B cell (primary cell): ENCODE results near the gene LIX1. TPM values are rescaled to one million over a fixed set of nuclear protein-coding genes. Genes with fewer than 3 reads are reported as not detected.

ENCODE experiments used
- ATAC-seq: fragments of 200-7000 bp; cut with Tn5 transposase; one replicate; pipeline ENCODE4 v1.10.0; 2021; ENCODE audit warnings: low read depth, mild to moderate bottlenecking, moderate number of reproducible peaks, moderate library complexity
- CTCF ChIA-PET: fragments of 350-600 bp; sonication (Branson Sonifier 250); formaldehyde crosslinking; loops from one replicate; lab custom pipeline; 2021; ENCODE audit warnings: antibody characterized with exemption, inconsistent platforms; lab: Charles Lee
- POLR2A ChIA-PET: fragments of 350-600 bp; sonication (Branson Sonifier 250); formaldehyde crosslinking; loops from one replicate; lab custom pipeline; 2021; ENCODE audit warnings: antibody characterized with exemption; lab: Charles Lee
- DNase-seq: peaks from one replicate; pipeline ENCODE4 v3.0.0; 2013
- H2AFZ ChIP-seq: 2 replicates; pipeline ENCODE4 v1.6.1; 2012; ENCODE audit warnings: mild to moderate bottlenecking, low read depth, low read length; ENCODE audit not compliant: insufficient read depth, poor library complexity, severe bottlenecking
- H3K27ac ChIP-seq, 2 donors: 1 replicate in 1 of 2; 2 replicates in 1 of 2; pipeline ENCODE4 v1.5.1; 2012 to 2013; ENCODE audit warnings: low read length in 2 of 2, mild to moderate bottlenecking in 2 of 2, moderate library complexity in 1 of 2
- H3K27me3 ChIP-seq, 4 experiments: fragments of 200-600 bp in 1 of 4; sonication (generic) in 1 of 4; replicated peaks in 1 of 4; 1 replicate in 2 of 4; 2 replicates in 2 of 4; pipeline versions ENCODE4 v1.6.1 to v1.7.0; 2013 to 2016; ENCODE audit warnings: low read length in 3 of 4, mild to moderate bottlenecking in 2 of 4, mixed read lengths in 1 of 4, moderate library complexity in 1 of 4; ENCODE audit not compliant: insufficient read depth in 4 of 4, control insufficient read depth in 3 of 4; ENCODE audit errors: control extremely low read depth in 1 of 4
- H3K36me3 ChIP-seq, 2 experiments: replicated peaks in 1 of 2; 1 replicate in 1 of 2; 2 replicates in 1 of 2; pipeline versions ENCODE4 v1.6.1 to v1.7.1; 2013; ENCODE audit warnings: low read length in 1 of 2; ENCODE audit not compliant: insufficient read depth in 2 of 2, control insufficient read depth in 1 of 2; ENCODE audit errors: control extremely low read depth in 1 of 2, extremely low read depth in 1 of 2
- H3K4me1 ChIP-seq, 2 donors: fragments of 200-600 bp in 1 of 2; sonication (generic) in 1 of 2; 1 replicate in 1 of 2; 2 replicates in 1 of 2; pipeline versions ENCODE4 v1.5.1 to v1.6.1; 2013 to 2017; ENCODE audit warnings: low read length in 2 of 2; ENCODE audit not compliant: control insufficient read depth in 2 of 2, insufficient read depth in 2 of 2
- H3K4me2 ChIP-seq: replicated peaks from 2 replicates; pipeline ENCODE3; 2012; ENCODE audit warnings: mild to moderate bottlenecking, low read depth, low read length; ENCODE audit not compliant: poor library complexity, severe bottlenecking
- H3K4me3 ChIP-seq, 5 experiments: fragments of 200-600 bp in 1 of 5; sonication (generic) in 1 of 5; 1 replicate in 3 of 5; 2 replicates in 2 of 5; pipeline versions ENCODE4 v1.5.1 to v1.7.0; 2011 to 2016; ENCODE audit warnings: low read length in 4 of 5, mild to moderate bottlenecking in 4 of 5, low read depth in 2 of 5, control low read depth in 1 of 5, moderate library complexity in 1 of 5; ENCODE audit not compliant: insufficient read depth in 1 of 5; ENCODE audit errors: control extremely low read depth in 1 of 5, extremely low read depth in 1 of 5
- H3K79me2 ChIP-seq: fragments of 200-600 bp; sonication (generic); one replicate; pipeline ENCODE4 v1.6.0; 2016; ENCODE audit warnings: low read length; ENCODE audit not compliant: control insufficient read depth, insufficient read depth
- H3K9ac ChIP-seq: fragments of 200-600 bp; sonication (generic); 2 replicates; pipeline ENCODE4 v1.6.1; 2017; ENCODE audit warnings: mild to moderate bottlenecking, low read length, moderate library complexity
- H3K9me3 ChIP-seq, 3 donors: one replicate each; pipeline versions ENCODE4 v1.6.1 to v1.7.1; 2013; ENCODE audit warnings: low read length in 2 of 3; ENCODE audit not compliant: control insufficient read depth in 2 of 3, insufficient read depth in 1 of 3; ENCODE audit errors: control extremely low read depth in 1 of 3
- H4K20me1 ChIP-seq: 2 replicates; pipeline ENCODE4 v1.6.0; 2012; ENCODE audit warnings: mild to moderate bottlenecking, low read length; ENCODE audit not compliant: insufficient read depth, control insufficient read depth, poor library complexity, severe bottlenecking
- H3K27ac Mint-ChIP-seq: one replicate; pipeline ENCODE4 v1.8.0; 2021; ENCODE audit warnings: mixed read lengths
- H3K27me3 Mint-ChIP-seq: one replicate; pipeline ENCODE4 v1.8.0; 2021; ENCODE audit warnings: mixed read lengths
- H3K4me1 Mint-ChIP-seq: one replicate; pipeline ENCODE4 v1.8.0; 2021; ENCODE audit warnings: mixed read lengths
- H3K4me3 Mint-ChIP-seq: one replicate; pipeline ENCODE4 v1.8.0; 2021; ENCODE audit warnings: mixed read lengths
- H3K9me3 Mint-ChIP-seq: one replicate; pipeline ENCODE4 v1.8.0; 2022; ENCODE audit warnings: mixed read lengths; ENCODE audit not compliant: insufficient read depth
- EZH2 ChIP-seq: IDR thresholded peaks from 2 replicates; pipeline ENCODE4 v1.6.1; 2012; ENCODE audit warnings: borderline replicate concordance, low read depth, mild to moderate bottlenecking, moderate library complexity, low read length; ENCODE audit not compliant: insufficient read depth, poor library complexity, severe bottlenecking
- WGBS: methylation state at CpG from one replicate; pipeline ENCODE4 v1.1.5; 2013; ENCODE audit warnings: missing lambda C conversion rate; ENCODE audit not compliant: insufficient coverage; 5-methylcytosine and 5-hydroxymethylcytosine counted together
- intact Hi-C: fragments of 100-400 bp; cut with micrococcal nuclease; formaldehyde crosslinking; loops from one replicate; pipeline ENCODE4 v1.10.0; 2022
- polyA plus RNA-seq: library from polyadenylated mRNA; depleted of rRNA; stranded (reverse); fragments of >200 nt; gene quantifications from 2 replicates; pipeline ENCODE4 v1.2.3, GENCODE V29; 2012
- total RNA-seq, 2 donors: library from RNA; stranded (reverse); fragments of 120-200 nt in 1 of 2; gene quantifications; 1 replicate in 1 of 2; 2 replicates in 1 of 2; pipeline versions ENCODE4 v1.2.3 to v1.2.4, GENCODE V29; 2013 to 2022
- TF ChIP-seq, protein P1 (sequence below): fragments of 200-600 bp; IDR thresholded peaks from one replicate; pipeline ENCODE4 v1.8.0; 2022; ENCODE audit warnings: antibody characterized with exemption, mild to moderate bottlenecking

Gene LIX1
- total and polyA plus RNA-seq, 2 donors (not counting 1 experiment from before 2014, with no cell fraction given): not detected

DNA sequence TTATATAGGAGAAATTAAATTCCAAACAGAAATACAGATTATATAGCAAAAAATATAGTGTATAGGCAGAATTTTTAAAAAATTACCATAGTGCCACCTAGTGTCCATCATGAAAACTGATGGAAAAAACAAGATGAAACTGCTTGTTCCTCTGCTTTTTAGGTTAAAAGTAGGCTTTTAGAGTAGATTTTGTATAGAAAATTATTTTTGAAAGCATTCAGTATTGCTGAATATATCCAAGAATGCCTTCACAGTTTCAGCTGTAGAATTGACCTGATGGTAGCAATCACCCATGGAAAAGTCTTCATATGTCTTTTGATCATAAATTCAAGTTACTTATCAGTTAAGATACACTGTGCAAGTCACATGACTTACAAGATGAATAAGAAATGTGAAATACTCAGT is 21.0 kb upstream of the LIX1 start:
- Histone ChIP-seq H3K36me3 (peaks cover 12 to 34% of the 10 kb centered on the region in 2 experiments), H3K79me2 (peaks cover 8% of the 10 kb centered on the region), H3K4me1 (peaks cover 10% of the 10 kb centered on the region in 2 donors), H3K27ac (no peak overlapping the region), H3K9me3 (peaks cover 0 to 6% (median under 1%) of the 10 kb centered on the region in 3 donors), H3K4me2 (no peak overlapping the region), H2AFZ (no peak overlapping the region), H3K9ac (no peak overlapping the region), H3K27me3 (no peaks in the 10 kb centered on the region), H3K4me3 (no peak overlapping the region), H4K20me1 (no peaks in the 10 kb centered on the region)
- TF ChIP-seq, protein P1, sequence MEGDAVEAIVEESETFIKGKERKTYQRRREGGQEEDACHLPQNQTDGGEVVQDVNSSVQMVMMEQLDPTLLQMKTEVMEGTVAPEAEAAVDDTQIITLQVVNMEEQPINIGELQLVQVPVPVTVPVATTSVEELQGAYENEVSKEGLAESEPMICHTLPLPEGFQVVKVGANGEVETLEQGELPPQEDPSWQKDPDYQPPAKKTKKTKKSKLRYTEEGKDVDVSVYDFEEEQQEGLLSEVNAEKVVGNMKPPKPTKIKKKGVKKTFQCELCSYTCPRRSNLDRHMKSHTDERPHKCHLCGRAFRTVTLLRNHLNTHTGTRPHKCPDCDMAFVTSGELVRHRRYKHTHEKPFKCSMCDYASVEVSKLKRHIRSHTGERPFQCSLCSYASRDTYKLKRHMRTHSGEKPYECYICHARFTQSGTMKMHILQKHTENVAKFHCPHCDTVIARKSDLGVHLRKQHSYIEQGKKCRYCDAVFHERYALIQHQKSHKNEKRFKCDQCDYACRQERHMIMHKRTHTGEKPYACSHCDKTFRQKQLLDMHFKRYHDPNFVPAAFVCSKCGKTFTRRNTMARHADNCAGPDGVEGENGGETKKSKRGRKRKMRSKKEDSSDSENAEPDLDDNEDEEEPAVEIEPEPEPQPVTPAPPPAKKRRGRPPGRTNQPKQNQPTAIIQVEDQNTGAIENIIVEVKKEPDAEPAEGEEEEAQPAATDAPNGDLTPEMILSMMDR: peak; percentile 84
- TF ChIP-seq EZH2: no peak
- Mint-ChIP-seq H3K9me3 (no peaks in the 10 kb centered on the region), H3K4me3 (no peak overlapping the region), H3K27ac (no peak overlapping the region), H3K27me3 (no peaks in the 10 kb centered on the region), H3K4me1 (peaks cover 9% of the 10 kb centered on the region)
- POLR2A ChIA-PET: no interaction called here
- ATAC-seq: no peak
- CTCF ChIA-PET: interaction anchor here (0.6 to 13.7 kb wide), 24 partner anchors 10 to 1802 kb away, joined by 3 to 288 read pairs (median 4); partner anchors contain the start of genes ERAP1, ERAP2 and LIX1
- DNase-seq: peak; percentile 43
- intact Hi-C loops: loop anchor here (2.0 to 5.0 kb wide), 3 partner anchors 19 to 551 kb away; partner anchors contain the start of genes LNPEP and RIOK2

DNA sequence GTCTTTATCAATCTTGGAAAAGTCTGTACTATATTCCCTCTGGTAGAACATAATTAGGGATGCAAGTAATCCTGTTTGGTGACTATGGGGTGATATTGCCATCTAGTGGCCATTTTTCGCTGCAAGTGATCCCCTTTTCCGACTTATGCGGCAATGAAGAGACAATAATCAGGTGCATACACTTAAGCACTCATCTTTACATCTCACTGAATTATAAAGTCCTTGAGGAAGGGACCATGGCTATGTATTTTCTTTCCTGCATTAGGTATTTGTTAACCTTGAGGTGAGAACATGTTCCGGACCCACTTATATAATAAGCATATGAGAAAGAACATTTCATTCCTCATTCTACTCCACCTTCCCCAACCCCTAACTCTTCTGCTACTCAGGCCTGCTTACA is 19.6 kb upstream of the LIX1 start:
- H3K9ac ChIP-seq: no peak overlapping the region
- Mint-ChIP-seq H3K4me1 (no peaks in the 10 kb centered on the region), H3K9me3 (peaks cover 6% of the 10 kb centered on the region), H3K4me3 (no peak overlapping the region), H3K27ac (no peak overlapping the region), H3K27me3 (no peaks in the 10 kb centered on the region)
- no peaks in the 10 kb centered on the region for H4K20me1 ChIP-seq
- H3K36me3 ChIP-seq: peaks cover 12 to 33% of the 10 kb centered on the region in 2 experiments
- no peaks in the 10 kb centered on the region for H3K27me3 ChIP-seq
- no peak overlapping the region for H2AFZ ChIP-seq
- intact Hi-C loops: loop anchor here (1.0 to 5.0 kb wide), 6 partner anchors 21 to 549 kb away; partner anchors contain the start of genes LNPEP and RIOK2
- no CpG with 5 or more reads among the region's 4 CpGs for WGBS
- ChIA-PET CTCF (interaction anchor here (0.7 to 13.7 kb wide), 56 partner anchors 12 to 550 kb away, joined by 3 to 288 read pairs (median 4); partner anchors contain the start of genes ERAP1, ERAP2, LIX1 and RIOK2), POLR2A (no interaction called here)
- DNase-seq (peak; percentile 76), ATAC-seq (peak; percentile 39)
- H3K9me3 ChIP-seq: peaks cover 0 to 13% (median 8%) of the 10 kb centered on the region in 3 donors
- H3K4me1 ChIP-seq: peaks cover under 1 to 2% of the 10 kb centered on the region in 2 donors
- H3K79me2 ChIP-seq: peaks cover 8% of the 10 kb centered on the region
- H3K27ac ChIP-seq: no peak overlapping the region
- no peak overlapping the region for H3K4me2 ChIP-seq
- H3K4me3 ChIP-seq: no peak overlapping the region
- TF ChIP-seq, protein P1: peak; percentile 96
- no peak for TF ChIP-seq EZH2
